GM23338 (cell line): Measurements from ENCODE around the gene UBE2K.

Source experiments
- CREB1 ChIP-seq: fragments of 250-450 bp; sonication (Bioruptor Pico); IDR thresholded peaks from 2 replicates; pipeline ENCODE4 v1.5.0; 2020; ENCODE audit warnings: low read depth, mild to moderate bottlenecking, moderate library complexity
- CTCF ChIP-seq, 2 experiments: fragments of 200-600 bp in 1 of 2; sonication (generic) in 1 of 2; conservative IDR thresholded peaks; 2 replicates each; pipeline versions ENCODE4 v1.5.1 to v1.6.1; 2016 to 2017; ENCODE audit warnings: antibody characterized with exemption in 2 of 2, low read depth in 2 of 2, mild to moderate bottlenecking in 2 of 2, moderate library complexity in 1 of 2
- EZH2 ChIP-seq: fragments of 200-600 bp; sonication (generic); IDR thresholded peaks from one replicate; pipeline ENCODE4 v1.8.0; 2017; ENCODE audit warnings: antibody characterized with exemption, mild to moderate bottlenecking, low read depth; ENCODE audit not compliant: unreplicated experiment
- EZH2phosphoT487 ChIP-seq: fragments of 200-600 bp; sonication (generic); IDR thresholded peaks from one replicate; pipeline ENCODE4 v1.8.1; 2018; ENCODE audit warnings: antibody characterized with exemption; ENCODE audit not compliant: unreplicated experiment
- JUNB ChIP-seq: IDR thresholded peaks from one replicate; pipeline ENCODE4 v1.6.1; 2016; ENCODE audit warnings: antibody characterized with exemption; ENCODE audit not compliant: unreplicated experiment
- POLR2AphosphoS5 ChIP-seq: IDR thresholded peaks from 2 replicates; pipeline ENCODE4 v1.6.1; 2016; ENCODE audit warnings: antibody characterized with exemption, low read depth
- REST ChIP-seq: IDR thresholded peaks from one replicate; pipeline ENCODE4 v1.6.1; 2018; ENCODE audit warnings: antibody characterized with exemption; ENCODE audit not compliant: unreplicated experiment
- STAT1 ChIP-seq: IDR thresholded peaks from one replicate; pipeline ENCODE4 v1.6.1; 2016; ENCODE audit warnings: antibody characterized with exemption; ENCODE audit not compliant: unreplicated experiment
- ZNF114 ChIP-seq: fragments of 250-450 bp; sonication (Bioruptor Pico); IDR thresholded peaks from 2 replicates; pipeline ENCODE4 v1.5.0; 2020; ENCODE audit warnings: mild to moderate bottlenecking, moderate library complexity

- no peak for TF ChIP-seq EZH2phosphoT487
- TF ChIP-seq POLR2AphosphoS5: no peak
- no peak for TF ChIP-seq REST
- no peak for TF ChIP-seq CTCF (conservative IDR thresholded peaks at IDR 0.05; ENCODE audit: low read depth in 2 of 2)
- TF ChIP-seq CREB1 (CRISPR knock-in tag): no peak
- TF ChIP-seq JUNB: no peak
- no peak for TF ChIP-seq STAT1
- TF ChIP-seq ZNF114 (CRISPR knock-in tag): no peak
- no peak for TF ChIP-seq EZH2
Measured at GRCh38 chr4:39745920-39746319, 48.0 kb downstream of the UBE2K start.
